K562 (cell line): ENCODE results near the gene USP32.

ENCODE experiments used
- CTCF ChIP-seq, 3 experiments: IDR thresholded peaks in 2 of 3; conservative IDR thresholded peaks in 1 of 3; 2 replicates each; pipeline ENCODE4 v1.5.1; 2011 to 2012; ENCODE audit warnings: low read length in 3 of 3, mild to moderate bottlenecking in 3 of 3, control low read depth in 2 of 3, improper control_type of control experiment in 1 of 3, inconsistent platforms in 1 of 3, low read depth in 1 of 3, mixed read lengths in 1 of 3, moderate library complexity in 1 of 3; ENCODE audit not compliant: insufficient read depth in 2 of 3
- E4F1 ChIP-seq: fragments of 250-450 bp; sonication (Bioruptor Pico); IDR thresholded peaks from 2 replicates; pipeline ENCODE4 v1.5.0; 2021; ENCODE audit warnings: mild to moderate bottlenecking, borderline replicate concordance
- HMG20B ChIP-seq: fragments of 250-450 bp; sonication (Bioruptor Pico); IDR thresholded peaks from 2 replicates; pipeline ENCODE4 v1.5.0; 2021; ENCODE audit warnings: mild to moderate bottlenecking
- HOMEZ ChIP-seq: fragments of 250-450 bp; sonication (Bioruptor Pico); IDR thresholded peaks from 2 replicates; pipeline ENCODE4 v1.4.0; 2020; ENCODE audit warnings: mild to moderate bottlenecking, moderate library complexity
- MCM2 ChIP-seq: fragments of 450-650 bp; IDR thresholded peaks from 2 replicates; pipeline ENCODE4 v1.6.1; 2017; ENCODE audit warnings: low read depth, mild to moderate bottlenecking
- MXI1 ChIP-seq: IDR thresholded peaks from 2 replicates; pipeline ENCODE4 v1.6.1; 2011; ENCODE audit warnings: low read depth, mild to moderate bottlenecking, improper control_type of control experiment, low read length
- POLR2A ChIP-seq: fragments of 450-650 bp; conservative IDR thresholded peaks from 2 replicates; pipeline ENCODE4 v1.6.1; 2016
- POLR2B ChIP-seq: fragments of 450-650 bp; IDR thresholded peaks from 2 replicates; pipeline ENCODE4 v1.6.1; 2018; ENCODE audit warnings: low read depth; ENCODE audit not compliant: partially characterized antibody
- SMARCA4 ChIP-seq: fragments of 450-650 bp; IDR thresholded peaks from 2 replicates; pipeline ENCODE4 v1.6.1; 2016
- SNAPC5 ChIP-seq: fragments of 250-450 bp; sonication (Bioruptor Pico); IDR thresholded peaks from 2 replicates; pipeline ENCODE4 v1.8.0; 2021; ENCODE audit warnings: moderate library complexity, mild to moderate bottlenecking, inconsistent platforms
- YY1 ChIP-seq, 3 experiments: IDR thresholded peaks; 2 replicates each; pipeline ENCODE4 v1.6.1; 2011; ENCODE audit warnings: low read length in 2 of 3, mild to moderate bottlenecking in 2 of 3, moderate library complexity in 2 of 3, borderline replicate concordance in 1 of 3, control low read depth in 1 of 3, low read depth in 1 of 3; ENCODE audit not compliant: insufficient read depth in 3 of 3, insufficient replicate concordance in 2 of 3, control insufficient read depth in 1 of 3, insufficient read length in 1 of 3; ENCODE audit errors: extremely low read depth in 1 of 3
- ZNF639 ChIP-seq, 2 experiments: fragments of 200-800 bp in 1 of 2; sonication (Bioruptor generic) in 1 of 2; sonication (generic) in 1 of 2; formaldehyde crosslinking in 1 of 2; IDR thresholded peaks in 1 of 2; conservative IDR thresholded peaks in 1 of 2; 2 replicates each; pipeline versions ENCODE4 v1.5.0 to v1.6.1; 2016 to 2020; ENCODE audit warnings: missing compliant biosample characterization in 1 of 2, missing genetic modification characterization in 1 of 2, missing genetic modification reagents in 1 of 2

GRCh38 chr17:60359415-60359814 lies 32.5 kb downstream of the USP32 start:
- TF ChIP-seq MXI1 = no peak
- no peak for TF ChIP-seq ZNF639 (CRISPR knock-in tag; conservative IDR thresholded peaks at IDR 0.05 in 1 of 2, IDR thresholded peaks at IDR 0.05 in 1 of 2)
- no peak for TF ChIP-seq POLR2A
- TF ChIP-seq CTCF (IDR thresholded peaks at IDR 0.05 in 2 of 3, conservative IDR thresholded peaks at IDR 0.05 in 1 of 3; ENCODE audit: insufficient read depth in 2 of 3, low read depth in 1 of 3, low read length in 3 of 3) = no peak
- TF ChIP-seq YY1 (IDR thresholded peaks at IDR 0.05; ENCODE audit: borderline replicate concordance in 1 of 3, control insufficient read depth in 1 of 3, extremely low read depth in 1 of 3, insufficient read depth in 3 of 3, insufficient read length in 1 of 3, insufficient replicate concordance in 2 of 3, low read depth in 1 of 3, low read length in 2 of 3) = no peak
- no peak for TF ChIP-seq HOMEZ (CRISPR knock-in tag)
- TF ChIP-seq POLR2B = no peak
- TF ChIP-seq SMARCA4 = no peak
- TF ChIP-seq SNAPC5 (CRISPR knock-in tag) = no peak
- TF ChIP-seq E4F1 (CRISPR knock-in tag) = no peak
- TF ChIP-seq MCM2 = no peak
- TF ChIP-seq HMG20B (CRISPR knock-in tag) = no peak
